Neural progenitor cell (in vitro differentiated cells): ENCODE results near the gene ZNF559. TPM values are rescaled to one million over a fixed set of nuclear protein-coding genes. Genes with fewer than 3 reads are reported as not detected.

Experiments
- DNase-seq: peaks from one replicate; pipeline ENCODE4 v3.0.0-alpha.2; 2016; ENCODE audit warnings: low spot score
- H2AFZ ChIP-seq: fragments of 200-600 bp; sonication (generic); replicated peaks from 2 replicates; pipeline ENCODE4 v1.6.1; 2016; ENCODE audit warnings: antibody characterized with exemption
- H3F3A ChIP-seq: fragments of 200-600 bp; sonication (generic); 2 replicates; pipeline ENCODE4 v1.6.1; 2016; ENCODE audit warnings: antibody characterized with exemption, low read depth
- H3K27ac ChIP-seq: fragments of 200-600 bp; sonication (generic); 2 replicates; pipeline ENCODE4 v1.5.1; 2016; ENCODE audit warnings: mild to moderate bottlenecking
- H3K27me3 ChIP-seq: fragments of 200-600 bp; sonication (generic); 2 replicates; pipeline ENCODE4 v1.6.1; 2016; ENCODE audit warnings: mild to moderate bottlenecking, moderate library complexity
- H3K36me3 ChIP-seq: fragments of 200-600 bp; sonication (generic); 2 replicates; pipeline ENCODE4 v1.5.1; 2016
- H3K4me1 ChIP-seq: fragments of 200-600 bp; sonication (generic); 2 replicates; pipeline ENCODE4 v1.6.1; 2016; ENCODE audit warnings: mixed run types
- H3K4me2 ChIP-seq: fragments of 200-600 bp; sonication (generic); 2 replicates; pipeline ENCODE4 v1.6.1; 2016
- H3K4me3 ChIP-seq: fragments of 200-600 bp; sonication (generic); 2 replicates; pipeline ENCODE4 v1.5.1; 2016
- H3K79me2 ChIP-seq: fragments of 200-600 bp; sonication (generic); 2 replicates; pipeline ENCODE4 v1.6.1; 2016; ENCODE audit warnings: low read depth
- H3K9ac ChIP-seq: fragments of 200-600 bp; sonication (generic); 2 replicates; pipeline ENCODE4 v1.6.1; 2016
- H3K9me3 ChIP-seq: fragments of 200-600 bp; sonication (generic); 2 replicates; pipeline ENCODE4 v1.5.1; 2016; ENCODE audit warnings: low read depth
- H4K20me1 ChIP-seq: fragments of 200-600 bp; sonication (generic); 2 replicates; pipeline ENCODE4 v1.6.1; 2016; ENCODE audit warnings: low read depth
- H3K27ac Mint-ChIP-seq: 3 replicates; pipeline ENCODE4 v1.8.0; 2021; ENCODE audit warnings: mixed read lengths
- H3K27me3 Mint-ChIP-seq: 2 replicates; pipeline ENCODE4 v1.8.0; 2022; ENCODE audit warnings: low read depth, mild to moderate bottlenecking, inconsistent platforms, moderate library complexity, mixed read lengths; ENCODE audit not compliant: insufficient read depth
- H3K36me3 Mint-ChIP-seq: 3 replicates; pipeline ENCODE4 v1.8.0; 2021; ENCODE audit warnings: mixed read lengths
- H3K4me1 Mint-ChIP-seq: 3 replicates; pipeline ENCODE4 v1.8.0; 2021; ENCODE audit warnings: mixed read lengths
- H3K4me3 Mint-ChIP-seq: 3 replicates; pipeline ENCODE4 v1.8.0; 2021; ENCODE audit warnings: mild to moderate bottlenecking, moderate library complexity, mixed read lengths
- H3K9me3 Mint-ChIP-seq: 3 replicates; pipeline ENCODE4 v1.8.0; 2020; ENCODE audit warnings: mixed read lengths
- EZH2 ChIP-seq: fragments of 200-600 bp; sonication (generic); IDR thresholded peaks from 2 replicates; pipeline ENCODE4 v1.6.1; 2017; ENCODE audit warnings: antibody characterized with exemption, mild to moderate bottlenecking, moderate library complexity
- EZH2phosphoT487 ChIP-seq: fragments of 200-600 bp; sonication (generic); IDR thresholded peaks from 2 replicates; pipeline ENCODE4 v1.6.1; 2017; ENCODE audit warnings: antibody characterized with exemption
- total RNA-seq: library from RNA; depleted of rRNA; stranded (reverse); fragments of >200 nt; gene quantifications from 2 replicates; pipeline ENCODE4 v1.2.3, GENCODE V29; 2015; ENCODE audit warnings: low replicate concordance
- TF ChIP-seq, protein P1 (sequence below): fragments of 200-600 bp; sonication (generic); IDR thresholded peaks from 2 replicates; pipeline ENCODE4 v1.5.1; 2017; ENCODE audit warnings: antibody characterized with exemption, mild to moderate bottlenecking

Gene ZNF559
- total RNA-seq, 1 donor from 2014 or later = 79.8 TPM

DNA sequence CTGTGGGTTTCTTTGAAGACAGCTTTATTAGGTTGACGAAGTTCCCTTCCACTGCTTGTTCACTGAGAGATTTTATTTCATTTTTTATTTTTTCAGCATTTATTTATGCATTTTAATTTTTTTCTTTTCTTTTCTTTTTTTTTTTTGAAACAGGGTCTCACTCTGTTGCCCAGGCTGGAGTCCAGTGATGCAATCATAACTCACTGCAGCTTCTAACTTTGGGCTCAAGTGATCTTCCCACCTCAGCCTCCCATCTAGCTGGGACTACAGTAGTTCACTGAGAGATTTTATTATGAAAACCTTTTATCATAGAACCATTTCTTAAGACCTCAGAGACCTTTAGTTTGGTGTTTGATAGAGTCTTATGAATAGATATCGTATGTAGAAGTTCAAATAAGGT lies 28.5 kb downstream of the ZNF559 start:
- no peak for DNase-seq
- peaks cover 28% of the 10 kb centered on the region for H3K9me3 ChIP-seq
- Mint-ChIP-seq H3K36me3 (peaks cover 56% of the 10 kb centered on the region), H3K9me3 (peaks cover 68% of the 10 kb centered on the region), H3K27me3 (no peaks in the 10 kb centered on the region), H3K4me1 (no peaks in the 10 kb centered on the region), H3K27ac (no peak overlapping the region), H3K4me3 (no peak overlapping the region)
- no peaks in the 10 kb centered on the region for H4K20me1 ChIP-seq
- TF ChIP-seq EZH2phosphoT487 (no peak), EZH2 (no peak)
- TF ChIP-seq, protein P1, sequence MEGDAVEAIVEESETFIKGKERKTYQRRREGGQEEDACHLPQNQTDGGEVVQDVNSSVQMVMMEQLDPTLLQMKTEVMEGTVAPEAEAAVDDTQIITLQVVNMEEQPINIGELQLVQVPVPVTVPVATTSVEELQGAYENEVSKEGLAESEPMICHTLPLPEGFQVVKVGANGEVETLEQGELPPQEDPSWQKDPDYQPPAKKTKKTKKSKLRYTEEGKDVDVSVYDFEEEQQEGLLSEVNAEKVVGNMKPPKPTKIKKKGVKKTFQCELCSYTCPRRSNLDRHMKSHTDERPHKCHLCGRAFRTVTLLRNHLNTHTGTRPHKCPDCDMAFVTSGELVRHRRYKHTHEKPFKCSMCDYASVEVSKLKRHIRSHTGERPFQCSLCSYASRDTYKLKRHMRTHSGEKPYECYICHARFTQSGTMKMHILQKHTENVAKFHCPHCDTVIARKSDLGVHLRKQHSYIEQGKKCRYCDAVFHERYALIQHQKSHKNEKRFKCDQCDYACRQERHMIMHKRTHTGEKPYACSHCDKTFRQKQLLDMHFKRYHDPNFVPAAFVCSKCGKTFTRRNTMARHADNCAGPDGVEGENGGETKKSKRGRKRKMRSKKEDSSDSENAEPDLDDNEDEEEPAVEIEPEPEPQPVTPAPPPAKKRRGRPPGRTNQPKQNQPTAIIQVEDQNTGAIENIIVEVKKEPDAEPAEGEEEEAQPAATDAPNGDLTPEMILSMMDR = no peak
- no peaks in the 10 kb centered on the region for H3K27me3 ChIP-seq
- no peaks in the 10 kb centered on the region for H3K4me1 ChIP-seq
- H3K4me2 ChIP-seq = no peak overlapping the region
- no peak overlapping the region for H3K9ac ChIP-seq
- H3K36me3 ChIP-seq = no peaks in the 10 kb centered on the region
- no peaks in the 10 kb centered on the region for H3F3A ChIP-seq
- no peak overlapping the region for H3K27ac ChIP-seq
- H2AFZ ChIP-seq = no peak overlapping the region
- H3K4me3 ChIP-seq = no peak overlapping the region
- no peaks in the 10 kb centered on the region for H3K79me2 ChIP-seq

GRCh38 chr19:9353011-9353410 lies 29.0 kb downstream of the ZNF559 start:
- Histone ChIP-seq H4K20me1 (no peaks in the 10 kb centered on the region), H3K4me2 (no peak overlapping the region), H3K27ac (no peak overlapping the region), H2AFZ (no peak overlapping the region), H3K27me3 (no peaks in the 10 kb centered on the region), H3K9ac (no peak overlapping the region), H3K9me3 (peaks cover 23% of the 10 kb centered on the region), H3K36me3 (no peaks in the 10 kb centered on the region), H3K4me3 (no peak overlapping the region), H3K79me2 (no peaks in the 10 kb centered on the region), H3K4me1 (no peaks in the 10 kb centered on the region), H3F3A (no peaks in the 10 kb centered on the region)
- no peak for DNase-seq
- Mint-ChIP-seq H3K27me3 (no peaks in the 10 kb centered on the region), H3K4me3 (no peak overlapping the region), H3K9me3 (peaks cover 68% of the 10 kb centered on the region), H3K27ac (no peak overlapping the region), H3K36me3 (peaks cover 58% of the 10 kb centered on the region), H3K4me1 (no peaks in the 10 kb centered on the region)
- TF ChIP-seq, protein P1 = no peak
- TF ChIP-seq EZH2phosphoT487 (no peak), EZH2 (no peak)

GRCh38 chr19:9354651-9355050 lies 30.7 kb downstream of the ZNF559 start:
- H3K4me3 ChIP-seq = no peak overlapping the region
- no peaks in the 10 kb centered on the region for H3K36me3 ChIP-seq
- H3K9ac ChIP-seq = no peak overlapping the region
- no peaks in the 10 kb centered on the region for H3F3A ChIP-seq
- Mint-ChIP-seq H3K4me1 (no peaks in the 10 kb centered on the region), H3K36me3 (peaks cover 53% of the 10 kb centered on the region), H3K9me3 (peaks cover 63% of the 10 kb centered on the region), H3K4me3 (no peak overlapping the region), H3K27ac (no peak overlapping the region), H3K27me3 (no peaks in the 10 kb centered on the region)
- H3K9me3 ChIP-seq = peaks cover 9% of the 10 kb centered on the region
- no peaks in the 10 kb centered on the region for H3K27me3 ChIP-seq
- no peak overlapping the region for H3K4me2 ChIP-seq
- H4K20me1 ChIP-seq = no peaks in the 10 kb centered on the region
- no peak overlapping the region for H2AFZ ChIP-seq
- no peak for DNase-seq
- TF ChIP-seq EZH2phosphoT487 (no peak), EZH2 (no peak)
- TF ChIP-seq, protein P1 = no peak
- no peaks in the 10 kb centered on the region for H3K79me2 ChIP-seq
- H3K4me1 ChIP-seq = no peaks in the 10 kb centered on the region
- H3K27ac ChIP-seq = no peak overlapping the region
